Kidney epithelial cell (primary cell): ENCODE measurements around the gene RASIP1. TPM values are rescaled to one million over a fixed set of nuclear protein-coding genes. Genes with fewer than 3 reads are reported as not detected.

Source experiments
- DNase-seq: peaks from one replicate; pipeline ENCODE4 v3.0.0-alpha.2; 2010; ENCODE audit warnings: low read depth
- H3K27me3 ChIP-seq: 2 replicates; pipeline ENCODE4 v1.6.0; 2011; ENCODE audit warnings: low read length; ENCODE audit not compliant: control insufficient read depth, insufficient read depth
- H3K36me3 ChIP-seq: 2 replicates; pipeline ENCODE4 v1.5.1; 2011; ENCODE audit warnings: low read length; ENCODE audit not compliant: control insufficient read depth, insufficient read depth
- H3K4me3 ChIP-seq: 2 replicates; pipeline ENCODE4 v1.5.1; 2011; ENCODE audit warnings: low read depth, mild to moderate bottlenecking, control low read depth, low read length
- total RNA-seq: library from RNA; depleted of rRNA; stranded (reverse); fragments of >200 nt; gene quantifications from 2 replicates; pipeline ENCODE4 v1.2.3, GENCODE V29; 2015
- TF ChIP-seq, protein P1 (sequence below): IDR thresholded peaks from 2 replicates; pipeline ENCODE4 v1.5.1; 2011; ENCODE audit warnings: mild to moderate bottlenecking, moderate library complexity, low read length, control low read depth, inconsistent platforms; ENCODE audit not compliant: insufficient read depth, poor library complexity, severe bottlenecking

RASIP1 gene
- total RNA-seq, 1 donor from 2014 or later = 3.8 TPM

DNA sequence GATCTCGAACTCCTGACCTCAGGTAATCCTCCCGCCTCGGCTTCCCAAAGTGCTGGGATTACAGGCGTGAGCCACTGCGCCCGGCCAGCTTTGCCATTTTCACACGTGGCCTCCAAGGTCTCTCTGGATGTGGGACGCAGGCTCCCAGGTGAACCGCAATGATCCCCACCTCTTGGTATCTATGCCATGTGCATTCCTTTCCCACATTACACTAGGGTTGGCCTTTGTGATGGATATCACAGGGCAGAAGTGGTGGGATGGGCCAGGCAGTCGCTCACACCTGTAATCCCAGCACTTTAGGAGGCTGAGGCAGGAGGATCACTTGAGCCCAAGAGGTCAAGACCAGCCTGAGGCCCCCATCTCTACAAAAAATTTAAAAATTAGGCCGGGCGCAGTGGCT, 37.3 kb upstream of the RASIP1 start:
- Histone ChIP-seq H3K4me3 (no peak overlapping the region), H3K27me3 (no peaks in the 10 kb centered on the region), H3K36me3 (no peaks in the 10 kb centered on the region)
- TF ChIP-seq, protein P1, sequence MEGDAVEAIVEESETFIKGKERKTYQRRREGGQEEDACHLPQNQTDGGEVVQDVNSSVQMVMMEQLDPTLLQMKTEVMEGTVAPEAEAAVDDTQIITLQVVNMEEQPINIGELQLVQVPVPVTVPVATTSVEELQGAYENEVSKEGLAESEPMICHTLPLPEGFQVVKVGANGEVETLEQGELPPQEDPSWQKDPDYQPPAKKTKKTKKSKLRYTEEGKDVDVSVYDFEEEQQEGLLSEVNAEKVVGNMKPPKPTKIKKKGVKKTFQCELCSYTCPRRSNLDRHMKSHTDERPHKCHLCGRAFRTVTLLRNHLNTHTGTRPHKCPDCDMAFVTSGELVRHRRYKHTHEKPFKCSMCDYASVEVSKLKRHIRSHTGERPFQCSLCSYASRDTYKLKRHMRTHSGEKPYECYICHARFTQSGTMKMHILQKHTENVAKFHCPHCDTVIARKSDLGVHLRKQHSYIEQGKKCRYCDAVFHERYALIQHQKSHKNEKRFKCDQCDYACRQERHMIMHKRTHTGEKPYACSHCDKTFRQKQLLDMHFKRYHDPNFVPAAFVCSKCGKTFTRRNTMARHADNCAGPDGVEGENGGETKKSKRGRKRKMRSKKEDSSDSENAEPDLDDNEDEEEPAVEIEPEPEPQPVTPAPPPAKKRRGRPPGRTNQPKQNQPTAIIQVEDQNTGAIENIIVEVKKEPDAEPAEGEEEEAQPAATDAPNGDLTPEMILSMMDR = no peak
- DNase-seq = no peak

DNA sequence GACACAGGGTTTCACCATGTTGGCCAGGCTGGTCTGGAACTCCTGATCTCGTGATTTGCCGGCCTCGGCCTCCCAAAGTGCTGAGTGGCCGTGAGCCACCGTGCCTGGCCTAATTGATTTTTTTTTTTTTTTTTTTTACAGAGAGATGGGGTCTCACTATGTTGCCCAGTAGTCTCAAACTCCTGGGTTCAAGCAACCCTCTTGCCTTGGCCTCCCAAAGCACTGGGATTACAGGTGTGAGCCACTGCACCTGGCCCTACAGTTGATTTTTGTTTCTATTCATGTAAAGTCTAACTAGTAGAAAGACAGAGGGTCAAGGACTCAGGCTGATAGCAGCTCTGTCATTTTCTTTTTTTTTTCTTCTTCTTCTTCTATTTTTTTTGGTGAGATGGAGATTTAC, 36.7 kb upstream of the RASIP1 start:
- Histone ChIP-seq H3K36me3 (no peaks in the 10 kb centered on the region), H3K27me3 (no peaks in the 10 kb centered on the region), H3K4me3 (no peak overlapping the region)
- TF ChIP-seq, protein P1 = no peak
- DNase-seq = no peak

DNA sequence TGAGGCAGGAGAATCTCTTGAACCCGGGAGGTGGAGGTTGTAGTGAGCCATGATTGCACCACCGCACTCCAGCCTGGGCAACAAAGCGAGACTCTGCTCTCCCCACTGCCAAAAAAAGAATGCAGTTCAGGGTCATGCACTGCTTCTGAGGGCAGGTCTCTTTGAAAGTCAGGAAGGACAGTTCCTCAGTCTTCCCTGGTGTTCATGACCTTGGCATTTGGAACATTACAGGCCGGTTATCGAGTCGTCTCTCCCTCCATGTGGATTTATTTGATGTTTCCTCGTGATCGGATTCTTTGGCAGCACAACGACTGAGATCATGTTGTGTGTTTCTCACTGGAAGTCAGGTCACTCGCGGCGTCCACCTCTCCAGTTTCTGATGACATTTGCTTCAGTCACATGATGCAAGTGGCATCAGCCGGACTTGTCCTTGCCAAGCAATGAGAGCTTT, 32.1 kb upstream of the RASIP1 start:
- Histone ChIP-seq H3K4me3 (no peak overlapping the region), H3K36me3 (no peaks in the 10 kb centered on the region), H3K27me3 (peaks cover 9% of the 10 kb centered on the region)
- DNase-seq = no peak
- TF ChIP-seq, protein P1 = no peak

DNA sequence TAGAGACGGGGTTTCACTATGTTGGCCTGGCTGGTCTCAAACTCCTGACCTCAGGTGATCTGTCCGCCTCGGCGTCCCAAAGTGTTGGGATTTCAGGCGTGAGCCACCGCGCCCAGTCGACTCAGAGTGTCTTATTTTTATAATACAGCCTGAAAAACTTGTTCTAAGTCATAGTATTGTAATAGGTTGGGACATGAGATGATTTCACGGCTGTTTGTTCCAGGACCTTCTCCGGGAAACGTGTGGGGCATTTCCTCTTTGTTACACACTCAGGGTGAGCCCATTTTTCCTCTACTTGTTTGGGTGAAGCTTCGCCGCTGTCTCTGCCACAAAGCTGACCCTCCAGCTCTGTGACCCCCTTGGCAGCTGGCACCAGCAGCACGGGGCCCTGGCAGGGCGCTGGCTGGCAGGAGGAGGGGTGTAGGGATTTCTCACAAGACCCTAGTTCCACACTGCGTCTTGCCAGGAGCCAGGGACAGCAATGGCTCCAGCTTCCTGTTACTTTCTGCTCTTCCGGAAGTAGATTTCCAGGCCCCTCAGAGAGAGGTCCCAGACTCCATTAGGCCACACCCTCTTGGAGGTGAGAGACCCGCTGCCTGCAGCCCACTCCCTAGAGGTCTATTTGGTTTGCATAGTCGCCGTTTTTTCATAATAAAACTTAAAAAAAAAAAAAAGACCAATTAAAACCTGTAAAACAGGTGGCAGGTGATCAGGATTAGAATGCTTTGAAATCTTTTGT, 30.5 kb upstream of the RASIP1 start:
- DNase-seq = no peak
- TF ChIP-seq, protein P1 = no peak
- Histone ChIP-seq H3K4me3 (no peak overlapping the region), H3K36me3 (no peaks in the 10 kb centered on the region), H3K27me3 (peaks cover 9% of the 10 kb centered on the region)

DNA sequence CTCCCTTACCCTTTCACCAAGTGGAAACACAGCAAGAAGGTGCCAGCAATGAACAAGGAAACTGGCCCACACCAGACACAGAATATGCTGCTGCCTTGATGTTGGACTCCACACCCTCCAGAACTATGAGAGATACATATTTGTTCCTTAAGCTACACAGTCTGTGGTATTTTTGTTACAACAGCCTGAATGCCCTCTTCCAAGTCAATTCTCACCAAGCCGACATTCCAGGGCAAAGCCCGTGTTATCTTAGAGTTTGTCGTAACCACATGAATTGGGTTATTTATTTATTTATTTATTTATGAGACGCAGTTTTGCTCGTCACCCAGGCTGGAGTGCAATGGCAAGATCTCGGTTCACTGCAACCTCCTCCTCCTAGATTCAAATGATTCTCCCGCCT, 29.9 kb upstream of the RASIP1 start:
- no peak for DNase-seq
- H3K27me3 ChIP-seq = peaks cover 9% of the 10 kb centered on the region
- H3K4me3 ChIP-seq = no peak overlapping the region
- no peaks in the 10 kb centered on the region for H3K36me3 ChIP-seq
- TF ChIP-seq, protein P1 = no peak
